Left lung (tissue), 10 donors: Measurements from ENCODE around the gene ERVMER34-1. TPM values are rescaled to one million over a fixed set of nuclear protein-coding genes. Genes with fewer than 3 reads are reported as not detected.

Experiments used
- ATAC-seq: fragments of 200-7000 bp; cut with Tn5 transposase; one replicate; pipeline ENCODE4 v1.9.1; 2020; ENCODE audit warnings: moderate library complexity
- DNase-seq, 4 donors: peaks; one replicate each; pipeline ENCODE4 v3.0.0-alpha.2; 2013 to 2020
- H3K27ac ChIP-seq, 2 donors: fragments of 200-600 bp; sonication (generic) in 1 of 2; one replicate each; pipeline versions ENCODE4 v1.5.0 to v1.8.0; 2020 to 2021
- H3K27me3 ChIP-seq, 2 donors: fragments of 200-600 bp; sonication (generic) in 1 of 2; one replicate each; pipeline versions ENCODE4 v1.5.0 to v1.8.0; 2020 to 2021
- H3K36me3 ChIP-seq, 2 donors: fragments of 200-600 bp; sonication (generic) in 1 of 2; one replicate each; pipeline versions ENCODE4 v1.5.0 to v1.8.0; 2020 to 2021
- H3K4me1 ChIP-seq, 2 donors: fragments of 200-600 bp; one replicate each; pipeline ENCODE4 v1.8.0; 2021
- H3K4me3 ChIP-seq, 2 donors: fragments of 200-600 bp; sonication (generic) in 1 of 2; one replicate each; pipeline versions ENCODE4 v1.5.0 to v1.8.0; 2020 to 2021; ENCODE audit warnings: mild to moderate bottlenecking in 1 of 2
- H3K9me3 ChIP-seq, 2 donors: fragments of 200-600 bp; sonication (generic) in 1 of 2; one replicate each; pipeline versions ENCODE4 v1.5.0 to v1.8.0; 2020 to 2021
- intact Hi-C, 2 donors: fragments of 100-400 bp; cut with DNase I; formaldehyde crosslinking; loops; one replicate each; pipeline versions ENCODE4 v1.11.2 to v1.14.2; 2022
- polyA plus RNA-seq, 6 donors: library from polyadenylated mRNA; unstranded; fragments of 120-200 nt; gene quantifications; one replicate each; pipeline ENCODE4 v1.2.1, GENCODE V29; 2013; ENCODE audit not compliant: insufficient read length in 6 of 6
- total RNA-seq, 2 donors: library from RNA; stranded (reverse); fragmentation: NEBNext Ultra II Directional; extraction: Animal tissue kit (Norgen Biotek cat#: 25700); gene quantifications; one replicate each; pipeline ENCODE4 v1.2.1, GENCODE V29; 2021
- TF ChIP-seq, protein P1 (sequence below), 2 donors: fragments of 200-600 bp; sonication (generic) in 1 of 2; IDR thresholded peaks; one replicate each; pipeline versions ENCODE4 v1.5.0 to v1.8.0; 2021; ENCODE audit warnings: antibody characterized with exemption in 2 of 2
- donor health status: DM: no; HTN: yes; CAD: no.
- donor health status: DM: no; HTN: no; CAD: no.

ERVMER34-1 gene
- total and polyA plus RNA-seq, 8 donors = 2.0 to 3.4 (median 2.9) TPM

DNA sequence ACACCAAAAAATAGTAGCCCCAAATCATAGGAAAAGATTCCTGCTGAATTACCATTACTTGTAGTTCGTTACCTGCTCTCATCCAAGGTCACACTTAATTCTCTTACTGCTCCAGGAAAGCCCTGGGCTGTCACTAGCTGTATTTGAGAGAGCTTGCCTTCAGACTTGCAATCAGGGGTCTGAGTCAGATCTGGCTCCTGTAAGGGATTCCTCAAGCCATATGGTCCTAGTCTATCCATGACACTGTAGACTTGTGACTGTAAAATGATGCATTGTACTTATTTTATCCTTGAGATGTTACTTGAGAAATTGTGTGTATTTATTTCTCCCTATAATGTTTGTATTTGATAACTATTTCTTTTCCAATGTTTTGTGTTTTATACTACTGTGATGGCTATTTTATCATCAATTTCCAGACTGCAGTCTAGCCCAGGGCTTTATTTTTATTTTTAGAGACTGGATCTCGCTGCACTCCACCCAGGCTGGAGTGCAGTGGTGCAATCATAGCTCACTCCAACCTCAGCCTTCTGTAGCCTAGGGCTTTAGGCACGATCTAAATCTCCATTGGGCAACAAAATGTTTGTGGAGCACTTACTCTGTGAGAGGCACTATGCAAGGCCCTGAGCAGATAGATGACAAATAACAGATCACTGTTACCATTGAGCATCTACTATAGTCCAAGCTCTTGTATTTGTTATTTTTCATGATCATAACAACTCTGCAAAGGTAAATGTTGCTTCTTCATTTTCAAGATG, 24.2 kb downstream of the ERVMER34-1 start:
- ATAC-seq (no peak), DNase-seq (no peak)
- intact Hi-C loops = no loop called here
- Histone ChIP-seq H3K9me3 (no peaks in the 10 kb centered on the region), H3K4me1 (no peaks in the 10 kb centered on the region), H3K36me3 (no peaks in the 10 kb centered on the region), H3K27ac (no peak overlapping the region), H3K4me3 (no peak overlapping the region), H3K27me3 (no peaks in the 10 kb centered on the region)
- TF ChIP-seq, protein P1, sequence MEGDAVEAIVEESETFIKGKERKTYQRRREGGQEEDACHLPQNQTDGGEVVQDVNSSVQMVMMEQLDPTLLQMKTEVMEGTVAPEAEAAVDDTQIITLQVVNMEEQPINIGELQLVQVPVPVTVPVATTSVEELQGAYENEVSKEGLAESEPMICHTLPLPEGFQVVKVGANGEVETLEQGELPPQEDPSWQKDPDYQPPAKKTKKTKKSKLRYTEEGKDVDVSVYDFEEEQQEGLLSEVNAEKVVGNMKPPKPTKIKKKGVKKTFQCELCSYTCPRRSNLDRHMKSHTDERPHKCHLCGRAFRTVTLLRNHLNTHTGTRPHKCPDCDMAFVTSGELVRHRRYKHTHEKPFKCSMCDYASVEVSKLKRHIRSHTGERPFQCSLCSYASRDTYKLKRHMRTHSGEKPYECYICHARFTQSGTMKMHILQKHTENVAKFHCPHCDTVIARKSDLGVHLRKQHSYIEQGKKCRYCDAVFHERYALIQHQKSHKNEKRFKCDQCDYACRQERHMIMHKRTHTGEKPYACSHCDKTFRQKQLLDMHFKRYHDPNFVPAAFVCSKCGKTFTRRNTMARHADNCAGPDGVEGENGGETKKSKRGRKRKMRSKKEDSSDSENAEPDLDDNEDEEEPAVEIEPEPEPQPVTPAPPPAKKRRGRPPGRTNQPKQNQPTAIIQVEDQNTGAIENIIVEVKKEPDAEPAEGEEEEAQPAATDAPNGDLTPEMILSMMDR (IDR thresholded peaks at IDR 0.05) = no peak

DNA sequence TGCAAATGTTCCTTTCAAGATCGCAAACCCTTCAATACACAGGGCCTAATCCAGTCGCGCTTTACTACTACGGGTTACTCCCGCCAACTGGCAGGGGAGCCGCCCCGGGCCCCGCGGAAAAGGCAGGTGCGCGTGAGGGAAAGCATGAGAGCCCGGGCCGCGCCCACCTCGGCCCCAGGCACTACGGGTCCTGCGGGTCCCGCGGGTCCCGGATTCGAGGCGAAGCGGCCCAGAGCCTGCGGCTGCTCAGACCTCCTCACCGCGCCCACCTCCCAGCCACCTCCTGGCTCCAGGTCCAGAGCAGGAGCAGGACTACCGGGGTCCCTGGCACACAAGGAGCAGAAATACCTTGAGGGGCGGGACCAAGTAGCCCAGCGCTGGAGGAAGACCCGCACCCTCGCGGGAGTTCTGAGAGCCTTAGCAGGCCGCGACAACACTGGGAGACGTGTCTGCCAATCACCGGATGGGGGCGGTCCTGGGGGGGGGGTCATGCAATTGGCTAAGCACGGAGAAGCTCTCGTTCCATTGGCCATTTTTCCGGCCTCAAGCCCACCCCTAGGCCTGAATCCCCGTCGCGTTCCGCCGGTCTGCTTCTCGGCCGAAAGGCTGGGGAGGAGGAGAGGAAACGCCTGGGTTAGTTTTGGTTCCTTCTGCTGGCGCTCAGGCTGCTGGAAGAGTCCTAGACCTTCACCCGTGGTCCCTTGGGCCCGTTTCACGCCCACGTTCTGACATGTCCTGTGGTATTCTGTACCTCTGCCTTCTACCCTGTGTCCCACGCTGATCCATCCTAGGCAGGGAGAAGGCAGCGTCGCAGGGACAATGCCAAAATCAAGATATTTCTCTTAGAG, 29.0 kb downstream of the ERVMER34-1 start:
- Histone ChIP-seq H3K4me1 (peaks cover 0 to 6% of the 10 kb centered on the region in 2 donors), H3K36me3 (peaks cover 0 to 10% of the 10 kb centered on the region in 2 donors), H3K27me3 (no peaks in the 10 kb centered on the region), H3K9me3 (no peaks in the 10 kb centered on the region), H3K4me3 (peak overlapping the region; percentile 66 to 75), H3K27ac (peak overlapping the region; percentile 88)
- ATAC-seq (peak; percentile 99), DNase-seq (peak; percentile 93 to 98 (median 94))
- TF ChIP-seq, protein P1 (IDR thresholded peaks at IDR 0.05) = no peak
- intact Hi-C loops = no loop called here

DNA sequence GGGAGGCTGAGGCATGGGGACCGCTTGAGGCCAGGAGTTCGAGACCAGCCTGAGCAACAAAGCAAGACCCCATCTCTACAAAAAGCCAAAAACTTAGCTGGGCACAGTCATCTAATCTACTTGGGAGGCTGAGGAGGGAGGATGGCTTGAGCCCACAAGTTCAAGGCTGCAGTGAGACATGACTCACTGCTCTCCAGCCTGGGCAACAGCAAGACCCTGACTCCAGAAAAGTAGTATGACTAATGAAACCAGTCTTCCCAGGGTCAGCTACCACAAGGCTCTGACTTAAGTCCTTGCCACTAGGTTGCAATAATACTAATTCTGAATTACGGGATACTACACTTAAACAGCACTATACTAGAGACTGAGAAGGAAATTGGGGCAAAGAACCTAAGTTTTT, 33.1 kb downstream of the ERVMER34-1 start:
- peaks cover 6 to 36% of the 10 kb centered on the region in 2 donors for H3K4me1 ChIP-seq
- H3K9me3 ChIP-seq = no peaks in the 10 kb centered on the region
- H3K27ac ChIP-seq = no peak overlapping the region
- TF ChIP-seq, protein P1 (IDR thresholded peaks at IDR 0.05) = no peak
- ATAC-seq (no peak), DNase-seq (no peak)
- H3K4me3 ChIP-seq = no peak overlapping the region
- peaks cover 0 to 43% of the 10 kb centered on the region in 2 donors for H3K36me3 ChIP-seq
- intact Hi-C loops = no loop called here
- no peaks in the 10 kb centered on the region for H3K27me3 ChIP-seq

DNA sequence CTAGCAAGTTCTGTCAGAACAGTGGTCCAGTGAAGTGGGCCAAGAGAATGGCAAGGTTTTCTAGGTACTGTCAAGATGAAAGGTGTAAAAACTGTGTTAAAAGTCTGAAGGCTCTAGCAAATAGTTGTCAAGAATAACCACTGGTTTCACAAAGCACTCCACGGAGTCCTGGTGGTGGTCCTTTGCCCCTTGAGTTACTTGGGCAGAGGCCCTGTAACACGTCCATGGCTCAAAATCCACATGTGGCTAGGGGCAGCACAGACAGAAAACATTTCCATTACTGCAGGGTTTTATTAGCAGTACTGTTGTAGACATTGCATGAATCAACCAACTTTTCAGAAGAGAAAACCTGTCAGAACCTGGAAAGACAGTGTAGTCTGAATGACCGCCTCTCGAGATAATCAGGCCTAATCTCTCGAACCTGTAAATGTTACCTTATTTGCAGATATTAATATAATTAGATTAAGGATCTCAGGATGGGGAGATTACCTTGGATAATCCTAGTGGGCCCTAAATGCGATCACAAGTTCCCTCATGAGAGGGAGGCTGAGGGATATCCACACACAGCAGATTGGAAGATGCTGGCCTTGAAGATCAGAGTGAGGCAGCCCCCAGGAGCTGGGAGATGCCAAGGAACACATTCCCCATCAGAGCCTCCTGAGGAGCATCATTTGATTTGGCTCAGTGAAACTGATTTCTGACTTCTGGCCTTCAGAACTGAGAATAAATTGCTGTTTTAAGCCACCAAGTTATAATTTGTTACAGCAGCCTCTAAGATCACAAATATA, 34.7 kb downstream of the ERVMER34-1 start:
- Histone ChIP-seq H3K27ac (no peak overlapping the region), H3K4me1 (peaks cover 7 to 40% of the 10 kb centered on the region in 2 donors), H3K27me3 (no peaks in the 10 kb centered on the region), H3K4me3 (no peak overlapping the region), H3K9me3 (no peaks in the 10 kb centered on the region), H3K36me3 (peaks cover 0 to 43% of the 10 kb centered on the region in 2 donors)
- DNase-seq (no peak), ATAC-seq (no peak)
- intact Hi-C loops = no loop called here
- TF ChIP-seq, protein P1 (IDR thresholded peaks at IDR 0.05) = no peak
